Urinary bladder (tissue), 4 donors: Measurements from ENCODE around the gene ATP5IF1. TPM values are rescaled to one million over a fixed set of nuclear protein-coding genes. Genes with fewer than 3 reads are reported as not detected.

Source experiments
- DNase-seq: peaks from one replicate; pipeline ENCODE4 v3.0.0-alpha.2; 2015; ENCODE audit errors: extremely low spot score
- H3K27ac ChIP-seq: one replicate; pipeline ENCODE4 v1.5.1; 2013; ENCODE audit warnings: low read depth, mild to moderate bottlenecking, moderate library complexity
- H3K36me3 ChIP-seq: one replicate; pipeline ENCODE4 v1.6.1; 2013; ENCODE audit warnings: mild to moderate bottlenecking, moderate library complexity; ENCODE audit not compliant: insufficient read depth
- H3K4me1 ChIP-seq: one replicate; pipeline ENCODE4 v1.6.1; 2013; ENCODE audit warnings: mild to moderate bottlenecking, moderate library complexity; ENCODE audit not compliant: insufficient read depth
- H3K4me3 ChIP-seq: one replicate; pipeline ENCODE4 v1.5.1; 2013; ENCODE audit warnings: low read depth, low read length
- WGBS: extraction: QIAGEN DNeasy Blood & Tissue Kit; methylation state at CpG from one replicate; pipeline ENCODE4 v1.1.7; 2013; 5-methylcytosine and 5-hydroxymethylcytosine counted together
- polyA plus RNA-seq: library from polyadenylated mRNA; stranded (reverse); fragments of 200-250 nt; gene quantifications from one replicate; pipeline ENCODE4 v1.2.3, GENCODE V29; 2013
- total RNA-seq: library from RNA; depleted of rRNA; stranded (reverse); fragments of >200 nt; gene quantifications from one replicate; pipeline ENCODE4 v1.2.3, GENCODE V29; 2014
- donor health status: healthy with polysubstance abuse.
- donor health status: healthy.

ATP5IF1 gene
- total and polyA plus RNA-seq, 2 donors: 44.6 to 239 TPM

GRCh38 chr1:28265577-28265976 is 29.7 kb downstream of the ATP5IF1 start:
- Histone ChIP-seq H3K36me3 (no peaks in the 10 kb centered on the region), H3K4me1 (no peaks in the 10 kb centered on the region), H3K4me3 (no peak overlapping the region), H3K27ac (no peak overlapping the region)
- no peak for DNase-seq
- WGBS: 84% methylated on average over 8 of the region's 8 CpGs

- no peak overlapping the region for H3K4me3 ChIP-seq
- no peak for DNase-seq
- 54% methylated on average over 5 of the region's 5 CpGs for WGBS
- H3K36me3 ChIP-seq: no peaks in the 10 kb centered on the region
- no peak overlapping the region for H3K27ac ChIP-seq
- H3K4me1 ChIP-seq: no peaks in the 10 kb centered on the region
Observed at GRCh38 chr1:28266920-28267322, 31.0 kb downstream of the ATP5IF1 start.

GRCh38 chr1:28267633-28268032 is 31.7 kb downstream of the ATP5IF1 start:
- Histone ChIP-seq H3K27ac (no peak overlapping the region), H3K4me1 (no peaks in the 10 kb centered on the region), H3K36me3 (no peaks in the 10 kb centered on the region), H3K4me3 (no peak overlapping the region)
- DNase-seq: no peak
- WGBS: 78% methylated on average over 2 of the region's 2 CpGs

- Histone ChIP-seq H3K4me3 (no peak overlapping the region), H3K4me1 (no peaks in the 10 kb centered on the region), H3K36me3 (no peaks in the 10 kb centered on the region), H3K27ac (no peak overlapping the region)
- 81% methylated on average over 2 of the region's 2 CpGs for WGBS
- no peak for DNase-seq
Observed at GRCh38 chr1:28269529-28269928, 33.6 kb downstream of the ATP5IF1 start.

GRCh38 chr1:28272215-28272852 is 36.4 kb downstream of the ATP5IF1 start:
- no peaks in the 10 kb centered on the region for H3K36me3 ChIP-seq
- 96% methylated on average over 20 of the region's 20 CpGs for WGBS
- H3K4me3 ChIP-seq: no peak overlapping the region
- H3K4me1 ChIP-seq: no peaks in the 10 kb centered on the region
- no peak for DNase-seq
- H3K27ac ChIP-seq: no peak overlapping the region

- H3K27ac ChIP-seq: no peak overlapping the region
- 84% methylated on average over 17 of the region's 17 CpGs for WGBS
- DNase-seq: no peak
- peaks cover 2% of the 10 kb centered on the region for H3K36me3 ChIP-seq
- no peak overlapping the region for H3K4me3 ChIP-seq
- no peaks in the 10 kb centered on the region for H3K4me1 ChIP-seq
Observed at GRCh38 chr1:28273216-28273860, 37.4 kb downstream of the ATP5IF1 start.

- WGBS: 94% methylated on average over 5 of the region's 5 CpGs
- no peak overlapping the region for H3K27ac ChIP-seq
- no peak overlapping the region for H3K4me3 ChIP-seq
- no peak for DNase-seq
- no peaks in the 10 kb centered on the region for H3K4me1 ChIP-seq
- H3K36me3 ChIP-seq: peaks cover 2% of the 10 kb centered on the region
Observed at GRCh38 chr1:28278763-28279162, 42.8 kb downstream of the ATP5IF1 start.

GRCh38 chr1:28279721-28280120 is 43.8 kb downstream of the ATP5IF1 start:
- Histone ChIP-seq H3K36me3 (peaks cover 2% of the 10 kb centered on the region), H3K4me3 (no peak overlapping the region), H3K4me1 (no peaks in the 10 kb centered on the region), H3K27ac (no peak overlapping the region)
- WGBS: 93% methylated on average over 7 of the region's 7 CpGs
- no peak for DNase-seq

- WGBS: 92% methylated on average over 8 of the region's 8 CpGs
- DNase-seq: no peak
- Histone ChIP-seq H3K4me3 (no peak overlapping the region), H3K36me3 (peaks cover 2% of the 10 kb centered on the region), H3K4me1 (no peaks in the 10 kb centered on the region), H3K27ac (no peak overlapping the region)
Observed at GRCh38 chr1:28280501-28280900, 44.6 kb downstream of the ATP5IF1 start.

- Histone ChIP-seq H3K4me3 (no peak overlapping the region), H3K4me1 (no peaks in the 10 kb centered on the region), H3K27ac (no peak overlapping the region), H3K36me3 (peaks cover 2% of the 10 kb centered on the region)
- WGBS: 76% methylated on average over 5 of the region's 5 CpGs
- DNase-seq: no peak
Observed at GRCh38 chr1:28280977-28281381, 45.1 kb downstream of the ATP5IF1 start.

- WGBS: 86% methylated on average over 14 of the region's 14 CpGs
- Histone ChIP-seq H3K27ac (no peak overlapping the region), H3K4me1 (no peaks in the 10 kb centered on the region), H3K36me3 (peaks cover 2% of the 10 kb centered on the region), H3K4me3 (no peak overlapping the region)
- DNase-seq: no peak
Observed at GRCh38 chr1:28281608-28282425, 45.9 kb downstream of the ATP5IF1 start.

- Histone ChIP-seq H3K4me3 (no peak overlapping the region), H3K36me3 (peaks cover under 1% of the 10 kb centered on the region), H3K27ac (no peak overlapping the region), H3K4me1 (no peaks in the 10 kb centered on the region)
- no peak for DNase-seq
- WGBS: 82% methylated on average over 14 of the region's 14 CpGs
Observed at GRCh38 chr1:28282426-28283407, 46.8 kb downstream of the ATP5IF1 start.

- Histone ChIP-seq H3K36me3 (no peaks in the 10 kb centered on the region), H3K4me3 (no peak overlapping the region), H3K27ac (no peak overlapping the region), H3K4me1 (no peaks in the 10 kb centered on the region)
- WGBS: 42% methylated on average over 2 of the region's 2 CpGs
- no peak for DNase-seq
Observed at GRCh38 chr1:28286111-28286510, 50.2 kb downstream of the ATP5IF1 start.
